ENCODE measurements around the gene TEPSIN.

The TEPSIN gene

DNA sequence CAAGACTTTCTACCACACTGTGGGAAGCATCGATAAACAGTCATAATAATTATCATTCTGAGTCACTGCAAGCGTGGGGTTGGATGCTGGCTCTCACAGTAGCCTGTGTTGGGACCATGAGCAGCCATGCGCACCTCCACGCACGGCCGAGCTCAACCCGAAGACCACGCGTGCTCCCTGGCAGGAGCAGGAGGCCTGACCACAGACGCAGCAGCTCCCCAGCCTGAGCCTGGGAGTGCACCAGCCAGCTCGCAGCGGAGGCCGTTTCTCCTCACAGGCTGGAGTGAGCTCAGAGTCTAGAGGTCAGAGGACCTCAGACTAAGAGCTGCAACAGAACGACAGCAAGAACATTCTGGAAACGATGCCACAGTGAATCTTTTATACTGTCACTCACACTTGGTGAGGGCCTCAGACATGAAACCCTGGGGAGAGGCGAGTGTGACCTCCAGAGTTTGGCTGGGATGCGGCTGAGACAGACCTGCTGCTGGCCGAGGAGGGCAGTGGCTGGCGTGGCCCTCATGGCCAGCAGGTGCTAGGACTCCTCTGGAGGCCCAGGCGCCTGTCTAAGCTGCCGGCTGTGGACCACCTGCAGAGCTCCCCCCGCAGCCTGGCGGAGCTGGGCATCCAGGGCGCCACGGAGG is 6.3 kb upstream of the TEPSIN start:
- TF ChIP-seq CTCF (IDR thresholded peaks at IDR 0.05) = no peak
- no peak for TF ChIP-seq ZFX (IDR thresholded peaks at IDR 0.05; ENCODE audit: borderline replicate concordance)
- peak overlapping the region; percentile 37 for H3K27ac ChIP-seq

- H3K27ac ChIP-seq = peak overlapping the region; percentile 37
These were observed 5.6 kb upstream of the TEPSIN start for GRCh38 chr17:81244358-81245023.

DNA sequence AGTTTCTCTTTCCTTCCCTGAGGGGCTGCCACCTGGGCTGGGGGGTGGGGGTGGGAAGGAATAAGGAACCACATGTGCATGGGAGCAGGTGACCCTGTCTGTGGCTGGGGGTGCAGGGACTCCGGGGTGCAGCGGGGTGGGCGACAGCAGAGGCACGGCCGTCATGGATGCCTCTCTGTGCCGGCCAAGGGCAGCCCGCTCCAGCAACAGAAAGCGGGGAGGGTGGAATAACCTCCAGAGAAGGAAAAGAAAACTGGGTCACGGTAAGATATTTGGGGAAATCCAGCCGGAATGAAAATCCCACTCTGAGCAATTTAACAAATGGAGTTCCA is 4.4 kb upstream of the TEPSIN start:
- H3K27ac ChIP-seq = peak overlapping the region; percentile 18; the same call in 1 of the 2 replicates
- no peak for TF ChIP-seq ZFX (IDR thresholded peaks at IDR 0.05; ENCODE audit: borderline replicate concordance)
- no peak for TF ChIP-seq CTCF (IDR thresholded peaks at IDR 0.05)

More at GRCh38 chr17:81244358-81245023, 5.6 kb upstream of the TEPSIN start:
- no peak for TF ChIP-seq ZFX (IDR thresholded peaks at IDR 0.05; ENCODE audit: borderline replicate concordance)
- TF ChIP-seq CTCF (IDR thresholded peaks at IDR 0.05) = no peak

GRCh38 chr17:81242421-81243332 is 3.8 kb upstream of the TEPSIN start:
- H3K27ac ChIP-seq = peak overlapping the region; percentile 18; the same call in 1 of the 2 replicates
- no peak for TF ChIP-seq ZFX (IDR thresholded peaks at IDR 0.05; ENCODE audit: borderline replicate concordance)
- no peak for TF ChIP-seq CTCF (IDR thresholded peaks at IDR 0.05)

GRCh38 chr17:81241648-81242420 is 3.0 kb upstream of the TEPSIN start:
- H3K27ac ChIP-seq = peak overlapping the region; percentile 13
- TF ChIP-seq CTCF (IDR thresholded peaks at IDR 0.05) (peak; percentile 86), ZFX (IDR thresholded peaks at IDR 0.05; ENCODE audit: borderline replicate concordance) (no peak)

- TF ChIP-seq CTCF (IDR thresholded peaks at IDR 0.05) (no peak), ZFX (IDR thresholded peaks at IDR 0.05; ENCODE audit: borderline replicate concordance) (no peak)
- peak overlapping the region; percentile 81; the same call in 1 of the 2 replicates for H3K27ac ChIP-seq
These were observed 2.3 kb upstream of the TEPSIN start for GRCh38 chr17:81241203-81241602.
